NAMALWA (cell line): ENCODE data around the gene OR51F1.
"Not testable (repeated sequence)": the region's sequence is repeated elsewhere in the genome, so short reads cannot be mapped to it uniquely, and the experiment has no call there.

Experiments
- DNase-seq: peaks from one replicate; pipeline ENCODE4 v3.0.0-alpha.2; 2015; ENCODE audit warnings: low spot score

Gene OR51F1

GRCh38 chr11:4769838-4770237 lies at the start of gene OR51F1:
Gene OR51F1 (minus strand): TSS chr11:4769938. CDS start chr11:4769938, 0 bp downstream.
- no peak for DNase-seq

DNA sequence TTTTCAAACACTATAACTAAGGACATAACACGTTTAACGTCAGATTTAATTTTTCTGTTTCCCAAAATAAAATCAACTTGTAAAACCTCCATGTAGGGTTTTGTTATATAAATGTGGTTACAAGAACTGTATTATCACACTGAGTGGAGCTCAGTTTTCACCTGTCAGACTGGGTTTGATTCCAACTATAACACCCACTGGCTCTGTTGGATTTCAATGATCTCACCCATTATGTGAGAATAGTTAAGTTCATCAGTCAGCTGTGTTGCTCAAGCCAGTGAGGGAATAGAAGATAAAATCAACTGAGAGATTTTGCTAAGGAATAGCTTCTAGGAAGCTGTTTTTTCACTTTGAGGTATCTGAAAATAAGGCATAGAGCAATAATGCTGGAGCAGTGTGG lies 39.5 kb upstream of the OR51F1 start:
- no peak for DNase-seq

- DNase-seq = no peak
Observed at GRCh38 chr11:4808476-4808875, 38.7 kb upstream of the OR51F1 start.

- DNase-seq = no peak
Observed at GRCh38 chr11:4804280-4804679, 34.5 kb upstream of the OR51F1 start, which contains the start of gene OR52R1. Gene OR52R1 (minus strand): TSS chr11:4804380. CDS start chr11:4804380, 0 bp downstream.

DNA sequence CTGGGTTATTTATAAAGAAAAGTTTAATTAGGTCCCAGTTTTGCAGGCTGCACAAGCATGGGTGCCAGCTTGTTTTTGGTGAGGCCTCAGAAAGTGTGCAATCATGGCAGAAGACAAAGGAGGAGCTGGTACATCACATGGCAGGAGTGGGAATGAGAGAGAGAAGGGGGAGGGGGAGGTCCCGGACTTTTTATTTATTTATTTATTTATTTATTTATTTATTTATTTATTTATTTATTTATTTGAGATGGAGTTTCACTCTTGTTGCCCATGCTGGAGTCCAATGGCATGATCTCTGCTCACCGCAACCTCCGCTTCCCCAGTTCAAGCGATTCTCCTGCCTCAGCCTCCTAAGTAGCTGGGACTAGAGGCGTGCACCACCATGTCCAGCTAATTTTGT lies 31.6 kb upstream of the OR51F1 start:
- DNase-seq = not testable (repeated sequence)

GRCh38 chr11:4798427-4799183 lies 28.9 kb upstream of the OR51F1 start:
- DNase-seq = no peak

GRCh38 chr11:4797206-4797605 lies 27.5 kb upstream of the OR51F1 start:
- no peak for DNase-seq

DNA sequence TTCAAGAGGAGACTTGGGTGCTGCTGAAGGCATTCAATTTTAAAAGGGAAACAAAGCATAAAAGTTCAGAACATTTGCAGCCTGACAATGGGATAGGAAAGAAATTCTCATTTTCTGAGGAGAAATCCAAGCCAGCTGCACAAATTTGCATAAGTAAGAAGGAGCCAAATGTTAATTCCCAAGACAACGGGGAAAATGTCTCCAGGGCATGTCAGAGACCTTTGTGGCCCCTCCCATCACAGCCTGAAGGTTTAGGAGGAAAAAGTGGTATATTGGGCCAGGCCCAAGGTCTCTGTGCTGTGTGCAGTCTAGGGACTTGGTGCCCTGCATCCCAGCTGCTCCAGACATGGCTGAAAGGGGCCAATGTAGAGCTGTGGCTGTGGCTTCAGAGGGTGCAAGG lies 12.7 kb upstream of the OR51F1 start:
- DNase-seq = no peak

- no peak for DNase-seq
Observed at GRCh38 chr11:4768094-4768493, 1.6 kb downstream of the OR51F1 start.

DNA sequence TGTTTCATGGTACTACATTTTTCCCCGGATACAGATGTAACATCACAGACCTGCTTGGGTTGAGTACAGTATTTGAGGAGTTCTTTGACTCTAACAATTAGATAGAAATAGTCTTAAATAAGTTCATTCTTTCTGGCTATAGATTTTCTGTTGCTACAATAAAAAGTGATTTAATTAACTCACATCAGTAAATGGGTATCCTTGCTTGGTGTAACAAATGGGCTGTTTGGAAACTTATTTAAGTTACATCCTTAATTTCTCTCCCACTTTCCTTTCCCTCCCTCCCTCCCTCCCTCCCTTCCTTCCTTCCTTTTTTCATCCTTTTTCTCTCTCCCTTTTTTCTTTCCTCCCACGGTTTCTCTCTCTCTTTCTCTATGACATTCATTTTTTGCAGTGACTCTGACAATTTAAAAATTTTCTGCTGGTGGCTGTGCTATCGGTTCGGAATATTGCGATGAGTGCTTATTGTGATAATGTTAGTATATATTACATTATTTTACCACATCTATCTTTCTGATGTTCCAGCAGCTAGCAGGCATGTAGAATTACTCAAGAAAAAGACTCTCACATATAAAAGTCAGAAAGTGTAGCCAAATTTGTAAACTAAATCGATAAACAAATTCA lies 3.2 kb downstream of the OR51F1 start:
- no peak for DNase-seq

- no peak for DNase-seq
Observed at GRCh38 chr11:4763096-4763495, 6.6 kb downstream of the OR51F1 start.

GRCh38 chr11:4751201-4751600 lies 18.5 kb downstream of the OR51F1 start:
- no peak for DNase-seq

DNA sequence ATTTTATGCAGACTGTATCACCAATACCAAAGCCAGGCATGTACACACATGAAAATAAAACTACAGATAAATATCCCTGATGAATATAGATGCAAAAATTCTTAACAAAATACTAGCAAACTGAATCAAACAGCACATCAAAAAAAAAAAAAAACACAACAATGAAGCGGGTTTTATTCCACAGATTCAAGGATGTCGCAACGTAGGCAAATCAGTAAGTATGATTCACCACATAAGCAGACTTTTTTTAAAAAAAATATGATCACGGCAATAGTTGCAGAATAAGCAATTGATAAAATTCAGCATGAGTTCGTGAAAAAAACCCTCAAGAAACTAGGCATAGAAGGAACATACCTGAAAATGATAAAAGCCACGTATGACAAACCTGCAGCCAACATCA lies 21.3 kb downstream of the OR51F1 start:
- no peak for DNase-seq

DNA sequence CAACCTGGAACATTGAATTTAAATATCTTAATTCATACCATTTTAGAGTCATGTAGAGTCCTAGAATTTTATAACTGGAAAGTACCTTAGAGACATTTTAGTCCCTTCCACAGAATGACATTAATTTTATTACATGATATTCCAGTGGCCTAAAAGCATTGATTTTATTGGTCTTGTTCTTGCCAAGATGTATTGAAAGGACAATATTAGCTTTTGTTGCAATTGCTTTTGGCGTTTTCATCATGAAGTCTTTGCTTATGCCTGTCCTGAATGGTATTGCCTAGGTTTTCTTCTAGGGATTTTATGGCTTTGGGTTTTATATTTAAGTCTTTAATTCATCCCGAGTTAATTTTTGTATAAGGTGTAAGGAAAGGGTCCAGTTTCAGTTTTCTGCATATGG lies 29.0 kb downstream of the OR51F1 start:
- no peak for DNase-seq

DNA sequence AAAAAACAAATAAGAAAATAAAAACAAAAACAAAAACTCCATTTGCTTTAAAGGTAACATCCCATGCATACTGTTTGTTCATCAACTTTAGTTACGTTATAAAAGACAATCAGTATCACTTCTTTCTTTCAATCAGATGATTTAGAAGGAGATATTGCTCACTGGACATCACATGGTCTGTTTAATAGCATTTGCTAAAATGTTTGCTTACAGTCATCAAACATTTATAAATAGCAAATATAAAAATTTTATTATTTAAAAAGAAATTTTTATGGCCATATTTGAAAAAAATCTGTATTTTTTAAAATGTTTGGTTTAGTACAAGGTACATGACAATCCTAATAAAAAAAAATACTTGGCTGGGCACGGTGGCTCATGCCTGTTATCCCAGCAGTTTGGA lies 42.6 kb downstream of the OR51F1 start:
- DNase-seq = no peak

- DNase-seq = not testable (repeated sequence)
Observed at GRCh38 chr11:4722616-4723534, 46.9 kb downstream of the OR51F1 start.
